SU-DHL-6 (cell line): ENCODE results near the gene ACTL10.
A peak's percentile ranks its signal among the peaks of the same experiment; 100 is the strongest.

Source experiments
- H2AFZ ChIP-seq: fragments of 200-600 bp; sonication (generic); 2 replicates; pipeline ENCODE4 v1.6.1; 2014; ENCODE audit warnings: low read depth, mild to moderate bottlenecking, moderate library complexity, mixed read lengths, antibody characterized with exemption, low read length; ENCODE audit not compliant: severe bottlenecking
- H3F3A ChIP-seq: fragments of 200-600 bp; shearing (Covaris generic); 2 replicates; pipeline ENCODE4 v1.6.0; 2016; ENCODE audit warnings: antibody characterized with exemption, mild to moderate bottlenecking; ENCODE audit not compliant: insufficient read depth
- H3K27ac ChIP-seq: fragments of 200-600 bp; sonication (generic); 2 replicates; pipeline ENCODE4 v1.5.1; 2016; ENCODE audit warnings: low read depth, mild to moderate bottlenecking, low read length, moderate library complexity, mixed read lengths
- H3K27me3 ChIP-seq: fragments of 200-600 bp; sonication (generic), shearing (Covaris generic); 2 replicates; pipeline ENCODE4 v1.6.0; 2014; ENCODE audit warnings: mild to moderate bottlenecking, low read length
- H3K36me3 ChIP-seq: fragments of 200-600 bp; sonication (generic); 2 replicates; pipeline ENCODE4 v1.6.1; 2014; ENCODE audit warnings: mild to moderate bottlenecking, low read length, mixed read lengths
- H3K4me2 ChIP-seq: fragments of 300-600, 200-600 bp; shearing (Covaris generic), sonication (generic); 2 replicates; pipeline ENCODE4 v1.6.0; 2014; ENCODE audit warnings: low read length, low read depth, mild to moderate bottlenecking; ENCODE audit not compliant: poor library complexity, severe bottlenecking
- H3K4me3 ChIP-seq: fragments of 200-600 bp; sonication (generic); 2 replicates; pipeline ENCODE4 v1.5.1; 2014; ENCODE audit warnings: antibody characterized with exemption, low read length, mild to moderate bottlenecking, mixed read lengths; ENCODE audit not compliant: insufficient read depth, poor library complexity, severe bottlenecking
- H3K79me2 ChIP-seq: fragments of 200-600 bp; sonication (generic); 2 replicates; pipeline ENCODE4 v1.6.1; 2014; ENCODE audit warnings: mild to moderate bottlenecking, low read length, moderate library complexity; ENCODE audit not compliant: insufficient read depth
- H3K9ac ChIP-seq: fragments of 200-600 bp; sonication (generic); 2 replicates; pipeline ENCODE4 v1.7.0; 2014; ENCODE audit warnings: mild to moderate bottlenecking, low read length
- H3K9me2 ChIP-seq: fragments of 200-600 bp; sonication (generic); replicated peaks from 2 replicates; pipeline ENCODE4 v1.6.1; 2014; ENCODE audit warnings: low read length; ENCODE audit not compliant: insufficient read depth
- H3K9me3 ChIP-seq: fragments of 200-600 bp; sonication (generic); 2 replicates; pipeline ENCODE4 v1.6.1; 2014; ENCODE audit warnings: low read length, mixed read lengths; ENCODE audit not compliant: insufficient read depth
- H4K20me1 ChIP-seq: fragments of 200-600 bp; sonication (generic); 2 replicates; pipeline ENCODE4 v1.6.1; 2014; ENCODE audit warnings: low read depth, mild to moderate bottlenecking, antibody characterized with exemption, low read length, moderate library complexity, mixed read lengths
- CTCF ChIP-seq: fragments of 200-600 bp; sonication (generic); IDR thresholded peaks from one replicate; pipeline ENCODE4 v1.5.1; 2017; ENCODE audit warnings: antibody characterized with exemption, mild to moderate bottlenecking, low read length, moderate library complexity; ENCODE audit not compliant: insufficient read depth, poor library complexity, severe bottlenecking
- EZH2phosphoT487 ChIP-seq: fragments of 200-600 bp; sonication (generic), shearing (Covaris generic); conservative IDR thresholded peaks from 2 replicates; pipeline ENCODE4 v1.6.1; 2018; ENCODE audit warnings: mild to moderate bottlenecking, antibody characterized with exemption, low read length, moderate library complexity, mixed read lengths

ACTL10 gene

GRCh38 chr20:33686984-33687366, 20.2 kb downstream of the ACTL10 start:
- H3K4me2 ChIP-seq = peak overlapping the region; percentile 50
- H3K36me3 ChIP-seq = no peaks in the 10 kb centered on the region
- peak overlapping the region; percentile 53 for H3K9ac ChIP-seq
- H3K27me3 ChIP-seq = no peaks in the 10 kb centered on the region
- 0 out of 2 replicates have a peak overlapping the region, but pooled peaks have one; percentile 28 for H3K27ac ChIP-seq
- peak overlapping the region; percentile 73 for H2AFZ ChIP-seq
- H3K4me3 ChIP-seq = peak overlapping the region; percentile 30
- H3F3A ChIP-seq = peaks cover 40% of the 10 kb centered on the region; the same call in 1 of the 2 replicates
- H3K9me2 ChIP-seq = no peaks in the 10 kb centered on the region
- peaks cover 32% of the 10 kb centered on the region for H3K79me2 ChIP-seq
- no peaks in the 10 kb centered on the region for H3K9me3 ChIP-seq
- TF ChIP-seq EZH2phosphoT487 (no peak), CTCF (no peak)
- no peaks in the 10 kb centered on the region for H4K20me1 ChIP-seq

DNA sequence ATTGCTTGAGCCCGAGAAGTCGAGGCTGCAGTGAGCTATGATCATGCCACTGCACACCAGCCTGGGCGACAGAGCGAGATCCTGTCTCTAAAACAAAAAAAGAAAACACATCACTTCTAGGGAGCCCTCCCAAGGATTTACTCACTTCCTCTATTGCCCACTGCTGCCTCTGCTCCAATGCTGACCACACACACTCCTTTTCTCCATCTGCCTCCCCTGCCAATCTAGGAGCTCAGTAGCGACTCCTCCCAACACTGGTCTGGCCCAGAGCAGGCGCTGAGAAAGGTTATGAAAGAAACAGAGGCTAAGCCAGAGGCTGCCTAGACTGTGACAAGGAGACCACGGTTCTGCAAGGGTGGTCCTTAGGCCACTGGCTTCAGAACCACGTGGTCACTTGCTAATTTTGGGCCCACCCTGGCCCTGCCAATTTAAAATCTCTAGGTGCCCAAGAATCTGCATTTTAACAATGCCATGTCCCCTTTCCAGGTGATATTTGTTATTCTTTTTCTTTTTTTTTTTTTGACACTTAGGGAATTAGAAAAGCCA, 20.7 kb downstream of the ACTL10 start:
- Histone ChIP-seq H3K36me3 (no peaks in the 10 kb centered on the region), H3K79me2 (peaks cover 27% of the 10 kb centered on the region), H4K20me1 (no peaks in the 10 kb centered on the region), H3F3A (peaks cover 35% of the 10 kb centered on the region; the same call in 1 of the 2 replicates), H3K27me3 (no peaks in the 10 kb centered on the region), H3K9me2 (no peaks in the 10 kb centered on the region), H3K4me2 (no peak overlapping the region), H3K9me3 (no peaks in the 10 kb centered on the region), H2AFZ (no peak overlapping the region), H3K9ac (no peak overlapping the region; the same call in 1 of the 2 replicates), H3K27ac (no peak overlapping the region), H3K4me3 (no peak overlapping the region)
- TF ChIP-seq CTCF (no peak), EZH2phosphoT487 (no peak)

- no peak overlapping the region for H3K4me2 ChIP-seq
- H3K36me3 ChIP-seq = no peaks in the 10 kb centered on the region
- no peak overlapping the region for H3K4me3 ChIP-seq
- H3F3A ChIP-seq = peaks cover 29% of the 10 kb centered on the region; the same call in 1 of the 2 replicates
- H3K9me2 ChIP-seq = no peaks in the 10 kb centered on the region
- H4K20me1 ChIP-seq = no peaks in the 10 kb centered on the region
- peaks cover 19% of the 10 kb centered on the region for H3K79me2 ChIP-seq
- H3K9me3 ChIP-seq = no peaks in the 10 kb centered on the region
- H3K9ac ChIP-seq = no peak overlapping the region
- no peak overlapping the region for H2AFZ ChIP-seq
- H3K27ac ChIP-seq = no peak overlapping the region
- TF ChIP-seq CTCF (no peak), EZH2phosphoT487 (no peak)
- no peaks in the 10 kb centered on the region for H3K27me3 ChIP-seq
Observed at GRCh38 chr20:33687993-33688937, 21.5 kb downstream of the ACTL10 start.
